Ishikawa (cell line): ENCODE results near the gene WAC.

Experiments used
- CEBPB ChIP-seq: IDR thresholded peaks from 2 replicates; pipeline ENCODE4 v1.6.1; 2012
- CREB1 ChIP-seq: IDR thresholded peaks from 2 replicates; pipeline ENCODE4 v1.6.1; 2012; ENCODE audit warnings: low read depth
- EGR1 ChIP-seq: IDR thresholded peaks from 2 replicates; pipeline ENCODE4 v1.6.1; 2012
- EP300 ChIP-seq: IDR thresholded peaks from 2 replicates; pipeline ENCODE4 v1.6.1; 2012; ENCODE audit warnings: borderline replicate concordance
- FOXM1 ChIP-seq: IDR thresholded peaks from 2 replicates; pipeline ENCODE4 v1.6.1; 2012; ENCODE audit warnings: low read depth, borderline replicate concordance
- MAX ChIP-seq: IDR thresholded peaks from 2 replicates; pipeline ENCODE4 v1.6.1; 2012
- RAD21 ChIP-seq: IDR thresholded peaks from 2 replicates; pipeline ENCODE4 v1.6.1; 2012; ENCODE audit warnings: low read depth
- REST ChIP-seq: IDR thresholded peaks from 2 replicates; pipeline ENCODE4 v1.6.1; 2012; ENCODE audit warnings: low read depth, mild to moderate bottlenecking
- TAF1 ChIP-seq: IDR thresholded peaks from 2 replicates; pipeline ENCODE4 v1.6.1; 2012; ENCODE audit warnings: low read depth, mild to moderate bottlenecking
- TEAD4 ChIP-seq: IDR thresholded peaks from 2 replicates; pipeline ENCODE4 v1.6.1; 2012
- USF1 ChIP-seq: IDR thresholded peaks from 2 replicates; pipeline ENCODE4 v1.6.1; 2012
- YY1 ChIP-seq: IDR thresholded peaks from 2 replicates; pipeline ENCODE4 v1.6.1; 2012; ENCODE audit warnings: low read depth
- ZBTB7A ChIP-seq: IDR thresholded peaks from 2 replicates; pipeline ENCODE4 v1.6.1; 2012; ENCODE audit warnings: low read depth

- TF ChIP-seq MAX (no peak), TAF1 (no peak), EGR1 (no peak), YY1 (no peak), ZBTB7A (no peak), FOXM1 (no peak), CEBPB (no peak), USF1 (no peak), TEAD4 (no peak), REST (no peak), RAD21 (no peak), EP300 (no peak), CREB1 (no peak)
These were observed 119.2 kb downstream of the WAC start for GRCh38 chr10:28652106-28652505.
